CD8-positive, alpha-beta memory T cell (primary cell): ENCODE results near the gene CMYA5. TPM values are rescaled to one million over a fixed set of nuclear protein-coding genes. Genes with fewer than 3 reads are reported as not detected.

ENCODE experiments used
- CTCF ChIA-PET: fragments of 350-600 bp; sonication (Branson Sonifier 250); formaldehyde crosslinking; loops from one replicate; lab custom pipeline; 2021; ENCODE audit warnings: antibody characterized with exemption; lab: Charles Lee
- POLR2A ChIA-PET: fragments of 350-600 bp; sonication (Branson Sonifier 250); formaldehyde crosslinking; loops from one replicate; lab custom pipeline; 2021; ENCODE audit warnings: antibody characterized with exemption; lab: Charles Lee
- DNase-seq, 5 donors: peaks; one replicate each; pipeline versions ENCODE4 v3.0.0 to v3.0.0-alpha.2; 2020 to 2022; ENCODE audit warnings: mixed read lengths in 1 of 5
- H3K27ac ChIP-seq: one replicate; pipeline ENCODE4 v1.7.0; 2013; ENCODE audit warnings: low read depth, mild to moderate bottlenecking, low read length, moderate library complexity
- H3K27me3 ChIP-seq: 2 replicates; pipeline ENCODE4 v1.7.0; 2013; ENCODE audit warnings: low read length, mild to moderate bottlenecking; ENCODE audit not compliant: insufficient read depth, poor library complexity, severe bottlenecking
- H3K36me3 ChIP-seq: 2 replicates; pipeline ENCODE4 v1.7.0; 2013; ENCODE audit warnings: mild to moderate bottlenecking, low read length, moderate library complexity; ENCODE audit not compliant: insufficient read depth
- H3K4me1 ChIP-seq: 2 replicates; pipeline ENCODE4 v1.7.0; 2013; ENCODE audit warnings: mild to moderate bottlenecking, low read length, moderate library complexity; ENCODE audit not compliant: insufficient read depth
- H3K4me3 ChIP-seq: 2 replicates; pipeline ENCODE4 v1.7.0; 2013; ENCODE audit warnings: mild to moderate bottlenecking, low read length
- H3K9me3 ChIP-seq: 2 replicates; pipeline ENCODE4 v1.7.0; 2013; ENCODE audit warnings: mild to moderate bottlenecking, low read length
- H3K27ac Mint-ChIP-seq, 8 donors: one replicate each; pipeline ENCODE4 v1.8.0; 2020 to 2021; ENCODE audit warnings: mixed read lengths in 8 of 8, mild to moderate bottlenecking in 6 of 8, inconsistent platforms in 3 of 8, moderate library complexity in 3 of 8
- H3K27me3 Mint-ChIP-seq, 2 donors: one replicate each; pipeline ENCODE4 v1.8.0; 2020 to 2021; ENCODE audit warnings: mixed read lengths in 2 of 2, mild to moderate bottlenecking in 1 of 2, moderate library complexity in 1 of 2
- H3K36me3 Mint-ChIP-seq, 3 donors: one replicate each; pipeline ENCODE4 v1.8.0; 2020 to 2021; ENCODE audit warnings: mixed read lengths in 3 of 3, inconsistent platforms in 1 of 3, mild to moderate bottlenecking in 1 of 3
- H3K4me1 Mint-ChIP-seq, 3 donors: one replicate each; pipeline ENCODE4 v1.8.0; 2020 to 2021; ENCODE audit warnings: mixed read lengths in 3 of 3, inconsistent platforms in 1 of 3, mild to moderate bottlenecking in 1 of 3
- H3K4me3 Mint-ChIP-seq, 7 donors: one replicate each; pipeline ENCODE4 v1.8.0; 2020 to 2021; ENCODE audit warnings: mixed read lengths in 7 of 7, mild to moderate bottlenecking in 6 of 7, moderate library complexity in 4 of 7, inconsistent platforms in 2 of 7
- H3K9me3 Mint-ChIP-seq, 5 donors: one replicate each; pipeline ENCODE4 v1.8.0; 2020 to 2022; ENCODE audit warnings: mixed read lengths in 5 of 5, mild to moderate bottlenecking in 3 of 5, moderate library complexity in 2 of 5, inconsistent platforms in 1 of 5
- polyA plus RNA-seq: library from polyadenylated mRNA; unstranded; fragments of 300-500 nt; fragmentation: Illumina TruSeq; gene quantifications from one replicate; pipeline ENCODE4 v1.2.3, GENCODE V29; 2021
- total RNA-seq, 2 experiments: library from RNA; stranded (reverse); gene quantifications; one replicate each; pipeline ENCODE4 v1.2.3, GENCODE V29; 2021

Gene CMYA5
- under 1 TPM in 1 of 2 experiments, not detected in 1; 0.16 TPM for total RNA-seq
- polyA plus RNA-seq = 0.10 TPM

DNA sequence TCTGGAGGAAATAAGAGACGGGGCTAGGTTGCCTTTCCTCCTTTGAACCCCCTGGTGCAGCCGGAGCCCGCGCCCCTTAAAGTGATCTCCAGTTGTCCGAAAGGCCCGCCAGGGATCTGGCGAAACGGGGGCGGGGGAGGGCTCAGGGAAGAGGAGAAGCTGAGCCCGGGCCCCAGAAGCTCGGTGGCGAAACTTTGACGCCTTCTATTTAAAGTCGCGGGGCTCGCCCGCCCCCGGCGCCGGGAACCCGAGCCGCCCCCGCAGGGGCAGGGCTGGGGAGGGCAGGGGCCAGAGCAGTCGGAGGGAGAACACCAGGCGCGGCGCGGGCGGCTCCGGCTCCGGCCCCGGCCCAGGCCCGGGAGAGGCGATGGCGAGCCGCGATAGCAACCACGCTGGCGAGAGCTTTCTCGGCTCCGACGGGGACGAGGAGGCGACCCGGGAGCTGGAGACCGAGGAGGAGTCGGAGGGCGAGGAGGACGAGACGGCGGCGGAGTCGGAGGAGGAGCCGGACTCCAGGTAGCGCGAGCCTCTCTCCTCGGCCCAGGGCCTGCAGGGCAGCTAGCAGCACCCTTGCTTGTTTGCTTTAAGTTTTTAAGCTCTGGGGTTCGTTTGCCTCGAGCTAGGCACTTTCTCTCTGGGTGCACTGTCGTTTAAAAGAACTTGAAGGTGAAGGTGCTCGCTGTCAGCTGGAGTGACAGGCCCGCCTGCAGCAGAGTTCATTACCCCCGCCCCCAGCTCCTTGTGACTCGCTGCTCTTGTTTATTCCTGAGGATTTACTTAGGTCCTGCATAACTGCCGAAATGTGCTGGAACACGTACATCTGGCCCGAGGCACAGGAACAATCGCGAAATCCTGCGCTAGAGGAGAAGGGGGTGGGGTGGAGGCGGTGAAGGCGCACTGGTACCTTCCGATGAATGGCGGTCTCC, at the start of gene CMYA5:
TSS of gene CMYA5 (plus strand) at position 296 of the 926 bp plus-strand sequence. CDS start at position 368, 72 bp downstream.
- Mint-ChIP-seq H3K4me1 (peaks cover 0 to 5% (median 2%) of the 10 kb centered on the region in 3 donors), H3K36me3 (peaks cover 18 to 41% (median 20%) of the 10 kb centered on the region in 3 donors), H3K27me3 (no peaks in the 10 kb centered on the region), H3K27ac (peak within 1 kb of the TSS in 4 of 8 donors; percentile 12 to 62 (median 24)), H3K9me3 (no peaks in the 10 kb centered on the region), H3K4me3 (no peak within 1 kb of the TSS)
- Histone ChIP-seq H3K9me3 (no peaks in the 10 kb centered on the region), H3K36me3 (peaks cover 10% of the 10 kb centered on the region), H3K4me3 (no peak within 1 kb of the TSS), H3K27me3 (no peaks in the 10 kb centered on the region), H3K4me1 (no peaks in the 10 kb centered on the region), H3K27ac (no peak within 1 kb of the TSS)
- DNase-seq = no peak
- POLR2A ChIA-PET = no interaction called here
- CTCF ChIA-PET = no interaction called here

DNA sequence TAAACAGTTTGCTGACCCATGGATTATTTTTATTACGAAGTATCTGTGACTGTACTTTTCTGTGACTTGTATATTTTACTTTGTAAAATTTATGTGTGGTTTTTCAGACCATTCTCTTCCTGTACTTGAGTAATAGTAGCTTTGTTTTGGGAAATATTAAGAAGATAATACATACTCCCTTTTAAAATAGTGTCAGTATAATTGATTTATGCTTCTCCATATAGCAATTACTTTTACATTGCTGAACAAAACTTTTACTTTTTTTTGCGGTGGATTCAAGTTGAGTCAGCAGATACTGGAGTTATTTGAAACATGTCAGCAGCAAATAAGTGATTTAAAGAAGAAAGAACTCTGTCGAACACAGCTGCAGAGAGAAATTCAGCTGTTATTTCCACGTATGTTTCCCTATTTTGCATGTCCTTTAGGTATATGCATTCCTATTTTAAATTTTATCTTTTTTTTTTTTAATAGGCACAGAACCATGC, 49.0 kb upstream of the CMYA5 start:
- no peaks in the 10 kb centered on the region for H3K27me3 Mint-ChIP-seq
- CTCF ChIA-PET = no interaction called here
- H3K36me3 Mint-ChIP-seq = peaks cover 15 to 81% (median 30%) of the 10 kb centered on the region in 3 donors
- no peak overlapping the region for H3K27ac ChIP-seq
- H3K4me1 ChIP-seq = no peaks in the 10 kb centered on the region
- H3K27ac Mint-ChIP-seq = no peak overlapping the region
- peaks cover 34 to 45% (median 45%) of the 10 kb centered on the region in 3 donors for H3K4me1 Mint-ChIP-seq
- no peak for DNase-seq
- POLR2A ChIA-PET = no interaction called here
- H3K9me3 ChIP-seq = no peaks in the 10 kb centered on the region
- no peak overlapping the region for H3K4me3 Mint-ChIP-seq
- peaks cover 5% of the 10 kb centered on the region for H3K36me3 ChIP-seq
- H3K9me3 Mint-ChIP-seq = no peaks in the 10 kb centered on the region
- H3K27me3 ChIP-seq = no peaks in the 10 kb centered on the region
- H3K4me3 ChIP-seq = no peak overlapping the region

DNA sequence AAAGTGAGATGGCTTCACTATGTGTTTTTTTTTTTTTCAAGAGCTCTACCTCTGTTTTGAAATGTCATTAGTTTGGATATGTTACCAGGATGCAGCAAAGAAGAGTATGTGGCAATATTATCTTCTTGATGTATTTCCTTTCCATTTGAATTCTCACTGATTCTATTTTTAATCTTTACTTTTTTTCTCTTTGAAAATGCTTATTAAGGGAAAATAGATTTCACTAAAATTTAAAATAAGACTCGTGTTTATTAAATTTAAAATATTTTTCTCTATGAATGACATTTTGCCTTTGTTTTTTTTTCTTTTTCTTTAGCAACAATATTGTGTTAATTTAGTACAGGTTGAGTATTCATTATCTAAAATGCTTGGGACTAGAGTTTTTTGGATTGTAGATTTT, 48.2 kb upstream of the CMYA5 start:
- Histone ChIP-seq H3K9me3 (no peaks in the 10 kb centered on the region), H3K27ac (no peak overlapping the region), H3K27me3 (no peaks in the 10 kb centered on the region), H3K4me3 (no peak overlapping the region), H3K36me3 (peaks cover 9% of the 10 kb centered on the region), H3K4me1 (no peaks in the 10 kb centered on the region)
- DNase-seq = no peak
- POLR2A ChIA-PET = no interaction called here
- Mint-ChIP-seq H3K9me3 (no peaks in the 10 kb centered on the region), H3K36me3 (peaks cover 15 to 81% (median 34%) of the 10 kb centered on the region in 3 donors), H3K4me1 (peaks cover 31 to 39% (median 38%) of the 10 kb centered on the region in 3 donors), H3K27ac (no peak overlapping the region), H3K4me3 (no peak overlapping the region), H3K27me3 (no peaks in the 10 kb centered on the region)
- CTCF ChIA-PET = no interaction called here

DNA sequence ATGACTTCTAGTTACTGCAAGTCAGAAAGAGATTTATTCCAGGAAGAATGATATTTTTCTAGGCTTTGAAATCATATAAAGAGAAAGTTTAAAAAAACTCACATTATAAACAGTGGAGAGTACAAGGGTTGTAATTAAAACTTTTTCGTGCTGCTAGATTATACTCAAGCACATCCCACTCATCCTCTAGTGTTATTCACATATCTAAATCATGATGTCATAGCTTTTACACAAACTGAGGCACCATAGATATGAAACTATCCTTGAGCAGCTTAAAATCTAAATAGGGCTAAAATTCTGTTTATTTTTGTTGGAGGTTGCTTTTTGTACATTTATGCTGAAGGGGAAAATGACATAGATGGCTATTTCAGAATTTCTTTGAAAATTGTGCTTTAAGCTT, 47.4 kb upstream of the CMYA5 start:
- Mint-ChIP-seq H3K9me3 (no peaks in the 10 kb centered on the region), H3K4me1 (peaks cover 30 to 36% (median 34%) of the 10 kb centered on the region in 3 donors), H3K36me3 (peaks cover 15 to 81% (median 37%) of the 10 kb centered on the region in 3 donors), H3K4me3 (no peak overlapping the region), H3K27ac (peak overlapping the region in 1 of 8 donors; percentile 43), H3K27me3 (no peaks in the 10 kb centered on the region)
- Histone ChIP-seq H3K4me1 (no peaks in the 10 kb centered on the region), H3K27ac (no peak overlapping the region), H3K36me3 (peaks cover 9% of the 10 kb centered on the region), H3K27me3 (no peaks in the 10 kb centered on the region), H3K4me3 (no peak overlapping the region), H3K9me3 (no peaks in the 10 kb centered on the region)
- ChIA-PET CTCF (interaction anchor here (1.0 kb wide), 1 partner anchor 28 kb away, joined by 3 read pairs; no protein-coding TSS in a partner anchor), POLR2A (no interaction called here)
- no peak for DNase-seq

DNA sequence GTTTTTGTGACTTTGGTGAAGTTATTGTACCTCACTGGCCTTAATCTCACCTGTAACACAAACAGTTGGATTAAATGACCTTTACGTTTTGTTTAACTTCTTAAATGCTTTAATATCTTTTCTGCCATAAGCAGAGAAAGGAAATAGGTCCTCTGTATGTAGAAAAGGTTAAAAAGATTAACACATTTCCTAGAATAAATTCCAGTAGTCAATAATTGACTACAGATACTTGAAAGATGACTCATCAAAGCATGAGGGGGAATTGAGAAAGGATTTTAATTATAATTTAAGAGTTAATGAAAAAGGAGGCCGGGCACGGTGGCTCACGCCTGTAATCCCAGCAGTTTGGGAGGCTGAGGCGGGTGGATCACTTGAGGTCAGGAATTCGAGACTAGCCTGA, 35.8 kb upstream of the CMYA5 start:
- Mint-ChIP-seq H3K4me3 (no peak overlapping the region), H3K36me3 (peaks cover 11 to 58% (median 15%) of the 10 kb centered on the region in 3 donors), H3K4me1 (no peaks in the 10 kb centered on the region), H3K27ac (no peak overlapping the region), H3K27me3 (no peaks in the 10 kb centered on the region), H3K9me3 (no peaks in the 10 kb centered on the region)
- no peaks in the 10 kb centered on the region for H3K27me3 ChIP-seq
- H3K4me3 ChIP-seq = no peak overlapping the region
- no peak for DNase-seq
- CTCF ChIA-PET = no interaction called here
- H3K27ac ChIP-seq = no peak overlapping the region
- H3K36me3 ChIP-seq = peaks cover 18% of the 10 kb centered on the region
- H3K9me3 ChIP-seq = no peaks in the 10 kb centered on the region
- POLR2A ChIA-PET = no interaction called here
- H3K4me1 ChIP-seq = no peaks in the 10 kb centered on the region

DNA sequence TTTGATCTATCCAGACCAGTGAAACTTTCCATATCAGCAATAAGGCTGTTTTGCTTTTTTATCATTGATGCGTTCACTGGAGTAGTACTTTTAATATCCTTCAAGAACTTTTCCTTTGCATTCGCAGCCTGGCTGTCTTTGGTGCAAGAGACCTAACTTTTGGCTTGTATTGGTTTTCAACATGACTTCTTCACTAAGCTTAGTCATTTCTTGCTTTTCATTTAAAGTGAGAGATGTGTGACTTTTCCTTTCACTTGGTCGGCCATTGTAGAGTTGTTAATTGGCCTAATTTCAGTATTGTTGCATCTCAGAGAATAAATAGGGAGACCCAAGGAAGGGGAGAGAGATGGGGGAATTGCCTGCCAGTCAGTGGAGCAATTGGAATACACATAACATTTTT, 26.4 kb upstream of the CMYA5 start:
- H3K27me3 Mint-ChIP-seq = no peaks in the 10 kb centered on the region
- no peak for DNase-seq
- H3K36me3 Mint-ChIP-seq = peaks cover 19 to 57% (median 24%) of the 10 kb centered on the region in 3 donors
- ChIA-PET POLR2A (no interaction called here), CTCF (no interaction called here)
- Histone ChIP-seq H3K27me3 (no peaks in the 10 kb centered on the region), H3K9me3 (no peaks in the 10 kb centered on the region), H3K36me3 (peaks cover 11% of the 10 kb centered on the region), H3K4me1 (no peaks in the 10 kb centered on the region), H3K27ac (no peak overlapping the region), H3K4me3 (no peak overlapping the region)
- no peak overlapping the region for H3K4me3 Mint-ChIP-seq
- H3K27ac Mint-ChIP-seq = peak overlapping the region in 1 of 8 donors; percentile 0
- H3K9me3 Mint-ChIP-seq = no peaks in the 10 kb centered on the region
- H3K4me1 Mint-ChIP-seq = peaks cover 0 to 6% (median 4%) of the 10 kb centered on the region in 3 donors

DNA sequence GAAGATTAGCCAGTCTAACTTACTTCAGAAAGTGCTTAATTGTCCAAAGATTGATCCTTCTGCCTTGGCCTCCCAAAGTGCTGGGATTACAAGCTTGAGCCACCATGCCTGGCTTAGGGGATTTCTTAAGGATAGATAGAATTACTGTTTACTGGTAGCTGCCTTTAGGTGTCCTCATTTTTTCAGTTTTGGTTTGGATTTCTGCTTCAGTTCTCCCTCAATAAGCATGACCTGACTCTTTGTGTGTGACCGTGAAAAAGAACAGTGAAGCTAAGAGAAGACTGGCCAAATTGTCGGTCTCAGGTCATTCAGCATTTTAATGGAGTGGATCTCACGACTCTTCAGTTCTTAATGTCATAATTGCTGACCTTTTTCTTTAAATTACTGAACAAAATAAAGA, 22.9 kb upstream of the CMYA5 start:
- no peaks in the 10 kb centered on the region for H3K9me3 Mint-ChIP-seq
- H3K27me3 Mint-ChIP-seq = no peaks in the 10 kb centered on the region
- POLR2A ChIA-PET = no interaction called here
- peaks cover 3% of the 10 kb centered on the region for H3K36me3 ChIP-seq
- peak overlapping the region in 1 of 8 donors; percentile 62 for H3K27ac Mint-ChIP-seq
- H3K4me1 ChIP-seq = no peaks in the 10 kb centered on the region
- peaks cover 17 to 62% (median 32%) of the 10 kb centered on the region in 3 donors for H3K36me3 Mint-ChIP-seq
- H3K4me3 Mint-ChIP-seq = no peak overlapping the region
- peaks cover 0 to 6% (median 5%) of the 10 kb centered on the region in 3 donors for H3K4me1 Mint-ChIP-seq
- no peak for DNase-seq
- no peak overlapping the region for H3K27ac ChIP-seq
- CTCF ChIA-PET = no interaction called here
- H3K9me3 ChIP-seq = no peaks in the 10 kb centered on the region
- no peak overlapping the region for H3K4me3 ChIP-seq
- H3K27me3 ChIP-seq = no peaks in the 10 kb centered on the region

DNA sequence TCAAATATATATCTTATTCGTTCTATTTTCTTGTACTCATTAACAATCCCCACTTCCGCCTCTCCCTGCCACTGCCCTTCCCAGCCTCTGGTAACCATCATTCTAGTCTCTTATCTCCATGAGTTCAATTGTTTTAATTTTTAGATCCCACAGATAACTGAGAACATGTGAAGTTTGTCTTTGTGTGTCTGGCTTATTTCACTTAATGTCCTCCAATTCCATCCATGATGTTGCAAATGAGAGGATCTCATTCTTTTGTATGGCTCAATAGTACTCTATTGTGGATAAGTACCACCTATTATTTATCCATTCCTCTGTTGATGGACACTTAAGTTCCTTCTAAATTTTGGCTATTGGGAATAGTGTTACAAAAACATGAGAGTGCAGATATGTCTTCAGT, 17.2 kb upstream of the CMYA5 start:
- no peak overlapping the region for H3K27ac ChIP-seq
- no peaks in the 10 kb centered on the region for H3K4me1 ChIP-seq
- no peak for DNase-seq
- H3K36me3 Mint-ChIP-seq = peaks cover 10 to 73% (median 24%) of the 10 kb centered on the region in 3 donors
- peaks cover 7% of the 10 kb centered on the region for H3K36me3 ChIP-seq
- POLR2A ChIA-PET = no interaction called here
- no peaks in the 10 kb centered on the region for H3K9me3 Mint-ChIP-seq
- H3K27me3 ChIP-seq = no peaks in the 10 kb centered on the region
- H3K9me3 ChIP-seq = no peaks in the 10 kb centered on the region
- H3K4me3 ChIP-seq = no peak overlapping the region
- CTCF ChIA-PET = no interaction called here
- no peak overlapping the region for H3K27ac Mint-ChIP-seq
- H3K4me1 Mint-ChIP-seq = peaks cover 19 to 27% (median 20%) of the 10 kb centered on the region in 3 donors
- H3K4me3 Mint-ChIP-seq = no peak overlapping the region
- H3K27me3 Mint-ChIP-seq = no peaks in the 10 kb centered on the region
